H1 (cell line): ENCODE results near the gene DNAL4. TPM values are rescaled to one million over a fixed set of nuclear protein-coding genes. Genes with fewer than 3 reads are reported as not detected.

Experiments
- BCL11A ChIP-seq, 2 experiments: IDR thresholded peaks; one replicate each; pipeline ENCODE4 v1.6.1; 2011; ENCODE audit warnings: low read depth in 2 of 2, low read length in 2 of 2, mild to moderate bottlenecking in 2 of 2
- EP300 ChIP-seq, 2 experiments: IDR thresholded peaks; 1 replicate in 1 of 2; 2 replicates in 1 of 2; pipeline ENCODE4 v1.6.1; 2011 to 2012; ENCODE audit warnings: low read depth in 2 of 2, low read length in 2 of 2, mild to moderate bottlenecking in 2 of 2, borderline replicate concordance in 1 of 2, inconsistent platforms in 1 of 2, moderate library complexity in 1 of 2
- EZH2 ChIP-seq: fragments of 200-600 bp; sonication (generic); IDR thresholded peaks from 2 replicates; pipeline ENCODE4 v1.7.1; 2012; ENCODE audit warnings: low read depth, mild to moderate bottlenecking, moderate library complexity, low read length, inconsistent platforms; ENCODE audit not compliant: severe bottlenecking
- GABPA ChIP-seq: IDR thresholded peaks from 2 replicates; pipeline ENCODE4 v1.6.1; 2011; ENCODE audit warnings: mild to moderate bottlenecking, low read length, moderate library complexity, borderline replicate concordance; ENCODE audit not compliant: insufficient read depth
- SAP30 ChIP-seq: fragments of 300-600 bp; sonication (generic); IDR thresholded peaks from 2 replicates; pipeline ENCODE4 v1.7.1; 2012; ENCODE audit warnings: low read length, moderate library complexity, mild to moderate bottlenecking, inconsistent platforms; ENCODE audit not compliant: insufficient read depth, insufficient replicate concordance
- SRF ChIP-seq: IDR thresholded peaks from 2 replicates; pipeline ENCODE4 v1.6.1; 2011; ENCODE audit warnings: mild to moderate bottlenecking, low read depth, low read length, moderate library complexity
- TAF1 ChIP-seq: IDR thresholded peaks from 2 replicates; pipeline ENCODE4 v1.6.1; 2011; ENCODE audit warnings: mild to moderate bottlenecking, low read depth, low read length
- YY1 ChIP-seq: IDR thresholded peaks from 2 replicates; pipeline ENCODE4 v1.6.1; 2011; ENCODE audit warnings: low read depth, mild to moderate bottlenecking, low read length
- ZNF274 ChIP-seq: IDR thresholded peaks from 2 replicates; pipeline ENCODE4 v1.7.0; 2012; ENCODE audit warnings: low read length, borderline replicate concordance; ENCODE audit errors: extremely low read depth
- polyA plus RNA-seq, 7 experiments: library from polyadenylated mRNA; depleted of rRNA in 3 of 7; stranded (reverse) in 5 of 7; unstranded in 2 of 7; fragments of >200 nt in 5 of 7; fragments of 200-250 nt in 2 of 7; gene quantifications; 1 replicate in 5 of 7; 2 replicates in 1 of 7; 4 replicates in 1 of 7; pipeline versions ENCODE4 v1.2.1 to v1.2.3, GENCODE V29; 2011 to 2013; ENCODE audit warnings: missing spikeins in 2 of 7, mixed read lengths in 2 of 7
- total RNA-seq: library from RNA; stranded (reverse); fragmentation: NEBNext Ultra II Directional; extraction: Animal tissue kit (Norgen Biotek cat#: 25700); gene quantifications from 2 replicates; pipeline ENCODE4 v1.2.1, GENCODE V29; 2021
- TF ChIP-seq, protein P1 (sequence below): fragments of 300-600 bp; sonication (generic); IDR thresholded peaks from 2 replicates; pipeline ENCODE4 v1.7.1; 2012; ENCODE audit warnings: low read length, moderate library complexity, mild to moderate bottlenecking, inconsistent platforms; ENCODE audit not compliant: insufficient replicate concordance

DNAL4 gene
- total and polyA plus RNA-seq, 2 of the 8 experiments (the other 6 are each of a cell fraction or from before 2014, with no cell fraction given), result 8.8 to 14.0 TPM

DNA sequence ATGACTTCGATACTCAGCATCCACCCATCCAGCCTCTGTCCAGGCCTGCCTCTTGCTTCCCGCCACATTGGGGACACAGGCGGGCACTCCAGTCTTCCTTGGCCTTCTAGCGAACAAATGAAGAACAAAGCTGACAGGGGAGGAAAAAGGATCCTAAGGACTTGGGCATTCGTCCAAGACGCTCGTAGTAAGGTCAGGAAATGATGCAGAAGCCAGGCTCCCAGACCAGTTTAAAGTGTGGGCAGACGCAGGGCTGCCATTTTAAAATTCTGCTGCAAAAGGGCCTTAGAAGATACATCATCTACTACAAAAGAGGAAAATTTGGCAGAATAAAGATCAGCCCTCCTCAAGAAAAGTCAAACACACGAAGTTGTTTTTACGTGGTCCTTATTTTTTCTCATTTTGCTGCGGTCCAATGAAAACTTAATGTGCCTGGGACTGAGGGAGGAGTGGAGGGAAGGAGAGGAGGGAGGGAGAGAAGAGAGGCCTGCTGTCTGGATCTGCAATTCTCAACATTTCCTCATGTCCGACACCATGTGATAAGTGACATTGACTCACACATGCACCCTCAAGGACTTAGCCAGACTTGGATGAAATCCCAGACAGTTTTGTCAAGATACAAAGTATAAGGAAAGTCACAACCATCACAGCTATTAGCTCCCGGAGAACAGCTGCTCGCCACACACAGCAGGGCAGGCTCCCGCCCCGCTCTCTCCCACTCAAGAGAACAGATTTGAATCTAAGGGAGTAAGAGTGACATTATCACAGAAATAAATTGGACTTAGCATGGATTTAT is 5.7 kb downstream of the DNAL4 start (continued):
- TF ChIP-seq, protein P1, sequence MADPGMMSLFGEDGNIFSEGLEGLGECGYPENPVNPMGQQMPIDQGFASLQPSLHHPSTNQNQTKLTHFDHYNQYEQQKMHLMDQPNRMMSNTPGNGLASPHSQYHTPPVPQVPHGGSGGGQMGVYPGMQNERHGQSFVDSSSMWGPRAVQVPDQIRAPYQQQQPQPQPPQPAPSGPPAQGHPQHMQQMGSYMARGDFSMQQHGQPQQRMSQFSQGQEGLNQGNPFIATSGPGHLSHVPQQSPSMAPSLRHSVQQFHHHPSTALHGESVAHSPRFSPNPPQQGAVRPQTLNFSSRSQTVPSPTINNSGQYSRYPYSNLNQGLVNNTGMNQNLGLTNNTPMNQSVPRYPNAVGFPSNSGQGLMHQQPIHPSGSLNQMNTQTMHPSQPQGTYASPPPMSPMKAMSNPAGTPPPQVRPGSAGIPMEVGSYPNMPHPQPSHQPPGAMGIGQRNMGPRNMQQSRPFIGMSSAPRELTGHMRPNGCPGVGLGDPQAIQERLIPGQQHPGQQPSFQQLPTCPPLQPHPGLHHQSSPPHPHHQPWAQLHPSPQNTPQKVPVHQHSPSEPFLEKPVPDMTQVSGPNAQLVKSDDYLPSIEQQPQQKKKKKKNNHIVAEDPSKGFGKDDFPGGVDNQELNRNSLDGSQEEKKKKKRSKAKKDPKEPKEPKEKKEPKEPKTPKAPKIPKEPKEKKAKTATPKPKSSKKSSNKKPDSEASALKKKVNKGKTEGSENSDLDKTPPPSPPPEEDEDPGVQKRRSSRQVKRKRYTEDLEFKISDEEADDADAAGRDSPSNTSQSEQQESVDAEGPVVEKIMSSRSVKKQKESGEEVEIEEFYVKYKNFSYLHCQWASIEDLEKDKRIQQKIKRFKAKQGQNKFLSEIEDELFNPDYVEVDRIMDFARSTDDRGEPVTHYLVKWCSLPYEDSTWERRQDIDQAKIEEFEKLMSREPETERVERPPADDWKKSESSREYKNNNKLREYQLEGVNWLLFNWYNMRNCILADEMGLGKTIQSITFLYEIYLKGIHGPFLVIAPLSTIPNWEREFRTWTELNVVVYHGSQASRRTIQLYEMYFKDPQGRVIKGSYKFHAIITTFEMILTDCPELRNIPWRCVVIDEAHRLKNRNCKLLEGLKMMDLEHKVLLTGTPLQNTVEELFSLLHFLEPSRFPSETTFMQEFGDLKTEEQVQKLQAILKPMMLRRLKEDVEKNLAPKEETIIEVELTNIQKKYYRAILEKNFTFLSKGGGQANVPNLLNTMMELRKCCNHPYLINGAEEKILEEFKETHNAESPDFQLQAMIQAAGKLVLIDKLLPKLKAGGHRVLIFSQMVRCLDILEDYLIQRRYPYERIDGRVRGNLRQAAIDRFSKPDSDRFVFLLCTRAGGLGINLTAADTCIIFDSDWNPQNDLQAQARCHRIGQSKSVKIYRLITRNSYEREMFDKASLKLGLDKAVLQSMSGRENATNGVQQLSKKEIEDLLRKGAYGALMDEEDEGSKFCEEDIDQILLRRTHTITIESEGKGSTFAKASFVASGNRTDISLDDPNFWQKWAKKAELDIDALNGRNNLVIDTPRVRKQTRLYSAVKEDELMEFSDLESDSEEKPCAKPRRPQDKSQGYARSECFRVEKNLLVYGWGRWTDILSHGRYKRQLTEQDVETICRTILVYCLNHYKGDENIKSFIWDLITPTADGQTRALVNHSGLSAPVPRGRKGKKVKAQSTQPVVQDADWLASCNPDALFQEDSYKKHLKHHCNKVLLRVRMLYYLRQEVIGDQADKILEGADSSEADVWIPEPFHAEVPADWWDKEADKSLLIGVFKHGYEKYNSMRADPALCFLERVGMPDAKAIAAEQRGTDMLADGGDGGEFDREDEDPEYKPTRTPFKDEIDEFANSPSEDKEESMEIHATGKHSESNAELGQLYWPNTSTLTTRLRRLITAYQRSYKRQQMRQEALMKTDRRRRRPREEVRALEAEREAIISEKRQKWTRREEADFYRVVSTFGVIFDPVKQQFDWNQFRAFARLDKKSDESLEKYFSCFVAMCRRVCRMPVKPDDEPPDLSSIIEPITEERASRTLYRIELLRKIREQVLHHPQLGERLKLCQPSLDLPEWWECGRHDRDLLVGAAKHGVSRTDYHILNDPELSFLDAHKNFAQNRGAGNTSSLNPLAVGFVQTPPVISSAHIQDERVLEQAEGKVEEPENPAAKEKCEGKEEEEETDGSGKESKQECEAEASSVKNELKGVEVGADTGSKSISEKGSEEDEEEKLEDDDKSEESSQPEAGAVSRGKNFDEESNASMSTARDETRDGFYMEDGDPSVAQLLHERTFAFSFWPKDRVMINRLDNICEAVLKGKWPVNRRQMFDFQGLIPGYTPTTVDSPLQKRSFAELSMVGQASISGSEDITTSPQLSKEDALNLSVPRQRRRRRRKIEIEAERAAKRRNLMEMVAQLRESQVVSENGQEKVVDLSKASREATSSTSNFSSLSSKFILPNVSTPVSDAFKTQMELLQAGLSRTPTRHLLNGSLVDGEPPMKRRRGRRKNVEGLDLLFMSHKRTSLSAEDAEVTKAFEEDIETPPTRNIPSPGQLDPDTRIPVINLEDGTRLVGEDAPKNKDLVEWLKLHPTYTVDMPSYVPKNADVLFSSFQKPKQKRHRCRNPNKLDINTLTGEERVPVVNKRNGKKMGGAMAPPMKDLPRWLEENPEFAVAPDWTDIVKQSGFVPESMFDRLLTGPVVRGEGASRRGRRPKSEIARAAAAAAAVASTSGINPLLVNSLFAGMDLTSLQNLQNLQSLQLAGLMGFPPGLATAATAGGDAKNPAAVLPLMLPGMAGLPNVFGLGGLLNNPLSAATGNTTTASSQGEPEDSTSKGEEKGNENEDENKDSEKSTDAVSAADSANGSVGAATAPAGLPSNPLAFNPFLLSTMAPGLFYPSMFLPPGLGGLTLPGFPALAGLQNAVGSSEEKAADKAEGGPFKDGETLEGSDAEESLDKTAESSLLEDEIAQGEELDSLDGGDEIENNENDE, result no peak
- TF ChIP-seq TAF1 (no peak), YY1 (no peak), ZNF274 (no peak), GABPA (no peak), EP300 (IDR thresholded peaks at IDR 0.05; ENCODE audit: borderline replicate concordance in 1 of 2, low read depth in 2 of 2, low read length in 2 of 2) (no peak), EZH2 (no peak), BCL11A (IDR thresholded peaks at IDR 0.05; ENCODE audit: low read depth in 2 of 2, low read length in 2 of 2) (no peak), SRF (no peak), SAP30 (no peak)
